Natural killer cell treated with Interleukin-12 subunit alpha and Interleukin-12 subunit beta and Interleukin-15 and Interleukin-18, amount 100 ng/mL, for 72 hours (primary cell): ENCODE data around the gene KANSL1. TPM values are rescaled to one million over a fixed set of nuclear protein-coding genes. Genes with fewer than 3 reads are reported as not detected.
"Not testable (repeated sequence)": the region's sequence is repeated elsewhere in the genome, so short reads cannot be mapped to it uniquely, and the experiment has no call there.

ENCODE experiments used
- ATAC-seq, 2 donors: fragments of 150-1000 bp; cut with Tn5 transposase in 1 of 2; sonication (Bioruptor Pico), chemical (Tn5 transposase) in 1 of 2; 2 replicates each; pipeline ENCODE4 v1.10.0; 2021
- DNase-seq: peaks from one replicate; pipeline ENCODE4 v3.0.0; 2022; ENCODE audit warnings: low spot score
- H3K27ac Mint-ChIP-seq, 2 donors: 1 replicate in 1 of 2; 2 replicates in 1 of 2; pipeline ENCODE4 v1.8.0; 2022; ENCODE audit warnings: mixed read lengths in 2 of 2, mild to moderate bottlenecking in 1 of 2, moderate library complexity in 1 of 2
- H3K27me3 Mint-ChIP-seq, 2 donors: 1 replicate in 1 of 2; 2 replicates in 1 of 2; pipeline ENCODE4 v1.8.0; 2022; ENCODE audit warnings: mixed read lengths in 2 of 2
- H3K36me3 Mint-ChIP-seq: one replicate; pipeline ENCODE4 v1.8.0; 2022; ENCODE audit warnings: mixed read lengths
- H3K4me1 Mint-ChIP-seq, 2 donors: 1 replicate in 1 of 2; 2 replicates in 1 of 2; pipeline ENCODE4 v1.8.0; 2022; ENCODE audit warnings: low read depth in 2 of 2, mixed read lengths in 2 of 2, mild to moderate bottlenecking in 1 of 2
- H3K4me3 Mint-ChIP-seq: one replicate; pipeline ENCODE4 v1.8.0; 2022; ENCODE audit warnings: mixed read lengths
- H3K9me3 Mint-ChIP-seq: 2 replicates; pipeline ENCODE4 v1.8.0; 2022; ENCODE audit warnings: mixed read lengths
- total RNA-seq, 2 donors: library from RNA; stranded (reverse); gene quantifications; one replicate each; pipeline ENCODE4 v1.2.3, GENCODE V29; 2022

The KANSL1 gene
- total RNA-seq, 2 donors from 2014 or later, result 127 to 161 TPM

DNA sequence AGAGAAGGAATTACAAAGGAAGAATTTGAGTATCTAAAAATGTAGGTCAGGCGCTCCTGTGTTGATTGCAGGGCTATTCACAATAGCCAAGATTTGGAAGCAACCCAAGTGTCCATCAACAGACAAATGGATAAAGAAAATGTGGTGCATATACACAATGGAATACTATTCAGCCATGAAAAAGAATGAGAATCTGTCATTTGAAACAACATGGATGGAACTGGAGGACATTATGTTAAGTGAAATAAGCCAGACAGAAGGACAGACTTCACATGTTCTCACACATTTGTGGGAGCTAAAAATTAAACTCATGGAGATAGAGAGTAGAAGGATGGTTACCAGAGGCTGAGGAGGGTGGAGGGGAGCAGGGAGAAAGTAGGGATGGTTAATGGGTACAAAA lies 187.1 kb downstream of the KANSL1 start:
- H3K27ac Mint-ChIP-seq, H3K4me1 Mint-ChIP-seq, DNase-seq, H3K9me3 Mint-ChIP-seq, H3K36me3 Mint-ChIP-seq, H3K4me3 Mint-ChIP-seq, ATAC-seq, H3K27me3 Mint-ChIP-seq: not testable (repeated sequence)

DNA sequence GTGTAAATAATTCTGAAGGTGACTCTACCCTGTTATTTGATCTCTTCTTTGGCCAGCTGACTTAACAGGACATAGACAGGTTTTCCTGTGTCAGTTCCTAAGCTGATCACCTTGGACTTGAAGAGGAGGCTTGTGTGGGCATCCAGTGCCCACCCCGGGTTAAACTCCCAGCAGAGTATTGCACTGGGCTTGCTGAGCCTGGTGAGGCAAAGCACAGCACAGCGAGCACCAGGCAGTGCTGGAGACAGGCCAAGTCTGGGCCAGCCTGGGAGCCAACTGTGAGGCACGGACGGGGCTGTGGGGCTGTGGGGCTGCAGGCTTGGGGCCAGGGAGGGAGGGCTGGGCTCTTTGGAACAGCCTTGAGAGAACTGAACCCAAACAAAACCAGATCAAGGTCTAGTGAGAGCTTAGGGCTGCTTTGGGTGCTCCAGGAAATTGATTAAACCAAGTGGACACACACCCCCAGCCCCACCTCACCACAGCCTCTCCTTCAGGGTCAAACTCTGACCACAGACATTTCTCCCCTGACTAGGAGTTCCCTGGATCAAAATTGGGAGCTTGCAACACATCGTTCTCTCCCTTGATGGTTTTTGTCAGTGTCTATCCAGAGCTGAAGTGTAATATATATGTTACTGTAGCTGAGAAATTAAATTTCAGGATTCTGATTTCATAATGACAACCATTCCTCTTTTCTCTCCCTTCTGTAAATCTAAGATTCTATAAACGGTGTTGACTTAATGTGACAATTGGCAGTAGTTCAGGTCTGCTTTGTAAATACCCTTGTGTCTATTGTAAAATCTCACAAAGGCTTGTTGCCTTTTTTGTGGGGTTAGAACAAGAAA lies 189.1 kb downstream of the KANSL1 start:
- ATAC-seq, result no peak
- no peak overlapping the region for H3K4me3 Mint-ChIP-seq
- H3K27ac Mint-ChIP-seq, result no peak overlapping the region

DNA sequence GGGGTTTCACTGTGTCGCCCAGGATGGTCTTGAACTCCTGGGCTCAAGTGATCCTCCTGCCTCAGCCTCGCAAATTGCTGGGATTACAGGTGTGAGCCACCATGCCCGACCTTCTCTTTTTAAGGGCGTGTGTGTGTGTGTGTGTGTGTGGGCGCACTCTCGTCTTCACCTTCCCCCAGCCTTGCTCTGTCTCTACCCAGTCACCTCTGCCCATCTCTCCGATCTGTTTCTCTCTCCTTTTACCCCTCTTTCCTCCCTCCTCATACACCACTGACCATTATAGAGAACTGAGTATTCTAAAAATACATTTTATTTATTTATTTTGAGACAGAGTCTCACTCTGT lies 190.3 kb downstream of the KANSL1 start:
- ATAC-seq, result peak; percentile 3 to 21

More for the DNA sequence above, 189.1 kb downstream of the KANSL1 start:
- Mint-ChIP-seq H3K27me3 (no peaks in the 10 kb centered on the region), H3K9me3 (no peaks in the 10 kb centered on the region), H3K36me3 (no peaks in the 10 kb centered on the region), H3K4me1 (peaks cover 4 to 7% of the 10 kb centered on the region in 2 donors)
- DNase-seq, result no peak

DNA sequence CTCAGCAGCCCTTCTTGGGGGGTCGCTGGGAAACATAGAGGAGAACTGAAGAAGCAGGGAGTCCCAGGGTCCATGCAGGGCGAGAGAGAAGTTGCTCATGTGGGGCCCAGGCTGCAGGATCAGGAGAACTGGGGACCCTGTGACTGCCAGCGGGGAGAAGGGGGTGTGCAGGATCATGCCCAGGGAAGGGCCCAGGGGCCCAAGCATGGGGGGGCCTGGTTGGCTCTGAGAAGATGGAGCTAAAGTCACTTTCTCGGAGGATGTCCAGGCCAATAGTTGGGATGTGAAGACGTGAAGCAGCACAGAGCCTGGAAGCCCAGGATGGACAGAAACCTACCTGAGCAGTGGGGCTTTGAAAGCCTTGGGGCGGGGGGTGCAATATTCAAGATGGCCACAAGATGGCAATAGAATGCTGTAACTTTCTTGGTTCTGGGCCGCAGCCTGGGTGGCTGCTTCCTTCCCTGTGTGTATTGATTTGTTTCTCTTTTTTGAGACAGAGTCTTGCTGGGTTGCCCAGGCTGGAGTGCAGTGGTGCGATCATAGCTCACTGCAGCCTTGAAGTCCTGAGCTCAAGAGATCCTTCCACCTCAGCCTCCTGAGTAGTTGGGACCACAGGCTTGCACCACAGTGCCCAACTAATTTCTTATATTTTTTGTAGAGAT lies 190.8 kb downstream of the KANSL1 start:
- ATAC-seq, result peak; percentile 84 to 88
- H3K36me3 Mint-ChIP-seq, result no peaks in the 10 kb centered on the region
- peak; percentile 70 for DNase-seq
- H3K9me3 Mint-ChIP-seq, result no peaks in the 10 kb centered on the region
- H3K27me3 Mint-ChIP-seq, result no peaks in the 10 kb centered on the region
- H3K4me1 Mint-ChIP-seq, result peaks cover 4 to 7% of the 10 kb centered on the region in 2 donors
- no peak overlapping the region for H3K4me3 Mint-ChIP-seq
- H3K27ac Mint-ChIP-seq, result no peak overlapping the region

More for the DNA sequence above, 190.3 kb downstream of the KANSL1 start:
- Mint-ChIP-seq H3K4me3 (no peak overlapping the region), H3K9me3 (no peaks in the 10 kb centered on the region), H3K27ac (no peak overlapping the region), H3K27me3 (no peaks in the 10 kb centered on the region), H3K36me3 (no peaks in the 10 kb centered on the region), H3K4me1 (peaks cover 4 to 7% of the 10 kb centered on the region in 2 donors)
- no peak for DNase-seq

DNA sequence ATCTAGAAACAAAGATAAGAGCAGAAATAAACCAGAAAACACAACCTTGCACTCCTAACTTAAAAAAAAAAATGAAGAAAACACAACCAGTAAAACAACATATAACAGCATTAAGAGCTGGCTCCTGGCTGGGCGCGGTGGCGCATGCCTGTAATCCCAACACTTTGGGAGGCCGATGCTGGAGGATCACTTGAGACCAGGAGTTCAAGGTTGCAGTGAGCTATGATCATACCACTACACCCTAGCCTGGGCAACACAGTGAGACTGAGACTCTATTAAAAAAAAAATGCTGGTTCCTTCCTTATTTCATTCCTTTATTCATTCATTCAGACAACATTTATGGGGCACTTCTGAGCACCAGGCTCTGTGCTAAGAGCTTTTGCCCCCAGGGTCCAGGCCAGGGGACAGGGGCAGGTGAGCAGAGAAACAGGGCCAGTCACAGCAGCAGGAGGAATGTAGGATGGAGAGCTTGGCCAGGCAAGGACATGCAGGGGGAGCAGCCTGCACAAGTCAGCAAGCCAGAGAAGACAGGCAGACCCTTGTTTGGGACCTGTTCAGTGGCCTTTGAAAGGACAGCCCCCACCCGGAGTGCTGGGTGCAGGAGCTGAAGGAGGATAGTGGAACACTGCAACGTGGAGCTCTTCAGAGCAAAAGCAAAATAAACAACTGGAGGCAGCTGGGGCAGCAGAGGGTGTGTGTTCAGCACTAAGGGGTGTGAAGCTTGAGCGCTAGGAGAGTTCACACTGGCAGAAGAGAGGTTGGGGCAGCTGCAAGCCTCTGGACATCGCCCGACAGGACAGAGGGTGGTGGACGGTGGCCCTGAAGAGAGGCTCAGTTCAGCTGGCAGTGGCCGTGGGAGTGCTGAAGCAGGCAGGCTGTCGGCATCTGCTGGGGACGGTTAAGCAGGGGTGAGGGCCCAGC lies 191.6 kb downstream of the KANSL1 start:
- no peak overlapping the region for H3K27ac Mint-ChIP-seq
- DNase-seq (no peak), ATAC-seq (no peak)
- H3K36me3 Mint-ChIP-seq, result no peaks in the 10 kb centered on the region
- no peaks in the 10 kb centered on the region for H3K9me3 Mint-ChIP-seq
- no peak overlapping the region for H3K4me3 Mint-ChIP-seq
- no peaks in the 10 kb centered on the region for H3K27me3 Mint-ChIP-seq
- H3K4me1 Mint-ChIP-seq, result peaks cover 4 to 7% of the 10 kb centered on the region in 2 donors

DNA sequence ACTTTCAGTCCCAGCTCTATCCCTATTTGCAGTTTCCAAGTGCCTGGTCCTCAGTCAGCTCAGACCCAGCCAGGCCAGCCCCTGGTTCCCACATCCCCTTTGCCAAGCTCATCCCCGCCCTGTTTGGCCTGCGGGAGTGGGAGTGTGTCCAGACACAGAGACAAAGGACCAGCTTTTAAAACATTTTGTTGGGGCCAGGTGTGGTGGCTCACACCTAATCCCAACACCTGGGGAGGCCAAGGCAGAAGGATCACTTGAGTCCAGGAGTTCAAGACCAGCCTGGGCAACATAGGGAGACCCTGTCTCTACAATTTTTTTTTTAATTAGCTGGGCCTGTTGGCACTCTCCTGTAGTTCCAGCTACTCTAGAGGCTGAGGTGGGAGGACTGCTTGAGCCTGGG lies 192.5 kb downstream of the KANSL1 start:
- no peaks in the 10 kb centered on the region for H3K36me3 Mint-ChIP-seq
- no peak overlapping the region for H3K4me3 Mint-ChIP-seq
- no peaks in the 10 kb centered on the region for H3K9me3 Mint-ChIP-seq
- peaks cover 4 to 7% of the 10 kb centered on the region in 2 donors for H3K4me1 Mint-ChIP-seq
- no peak for ATAC-seq
- H3K27ac Mint-ChIP-seq, result no peak overlapping the region
- no peaks in the 10 kb centered on the region for H3K27me3 Mint-ChIP-seq
- no peak for DNase-seq

DNA sequence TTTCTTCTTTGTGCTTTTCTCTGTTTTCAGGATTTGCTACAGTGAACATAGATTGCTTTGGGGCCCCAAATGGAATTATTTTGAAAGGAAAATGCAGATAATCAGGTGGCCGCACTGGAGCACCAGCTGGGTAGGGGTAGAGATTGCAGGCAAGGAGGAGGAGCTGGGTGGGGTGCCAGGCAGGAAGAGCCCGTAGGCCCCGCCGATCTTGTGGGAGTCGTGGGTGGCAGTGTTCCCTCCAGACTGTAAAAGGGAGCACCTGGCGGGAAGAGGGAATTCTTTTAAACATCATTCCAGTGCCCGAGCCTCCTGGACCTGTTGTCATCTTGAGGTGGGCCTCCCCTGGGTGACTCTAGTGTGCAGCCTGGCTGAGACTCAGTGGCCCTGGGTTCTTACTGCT lies 192.9 kb downstream of the KANSL1 start:
- H3K27me3 Mint-ChIP-seq, result no peaks in the 10 kb centered on the region
- no peak for ATAC-seq
- no peaks in the 10 kb centered on the region for H3K9me3 Mint-ChIP-seq
- no peak for DNase-seq
- no peaks in the 10 kb centered on the region for H3K36me3 Mint-ChIP-seq
- H3K4me1 Mint-ChIP-seq, result peaks cover 4 to 6% of the 10 kb centered on the region in 2 donors
- no peak overlapping the region for H3K4me3 Mint-ChIP-seq
- no peak overlapping the region for H3K27ac Mint-ChIP-seq

DNA sequence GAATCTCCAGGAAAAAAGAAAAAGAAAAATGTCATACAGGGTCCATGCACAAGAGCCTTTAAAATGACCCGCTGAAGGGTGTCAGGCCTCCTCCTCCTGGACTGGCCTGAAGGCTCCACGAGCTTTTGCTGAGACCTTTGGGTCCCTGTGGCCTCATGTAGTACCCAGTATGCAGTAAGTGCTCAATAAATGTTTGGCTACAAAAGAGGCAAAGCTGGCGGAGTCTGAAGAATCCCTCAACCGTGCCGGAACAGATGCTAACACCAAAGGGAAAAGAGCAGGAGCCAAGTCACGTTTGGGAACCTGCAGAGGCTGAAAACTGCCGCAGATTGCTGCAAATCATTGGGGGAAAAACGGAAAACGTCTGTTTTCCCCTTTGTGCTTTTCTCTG lies 193.3 kb downstream of the KANSL1 start:
- Mint-ChIP-seq H3K9me3 (no peaks in the 10 kb centered on the region), H3K4me3 (no peak overlapping the region), H3K4me1 (peaks cover 4% of the 10 kb centered on the region in 2 donors), H3K27me3 (no peaks in the 10 kb centered on the region), H3K27ac (no peak overlapping the region), H3K36me3 (no peaks in the 10 kb centered on the region)
- DNase-seq (no peak), ATAC-seq (no peak)

DNA sequence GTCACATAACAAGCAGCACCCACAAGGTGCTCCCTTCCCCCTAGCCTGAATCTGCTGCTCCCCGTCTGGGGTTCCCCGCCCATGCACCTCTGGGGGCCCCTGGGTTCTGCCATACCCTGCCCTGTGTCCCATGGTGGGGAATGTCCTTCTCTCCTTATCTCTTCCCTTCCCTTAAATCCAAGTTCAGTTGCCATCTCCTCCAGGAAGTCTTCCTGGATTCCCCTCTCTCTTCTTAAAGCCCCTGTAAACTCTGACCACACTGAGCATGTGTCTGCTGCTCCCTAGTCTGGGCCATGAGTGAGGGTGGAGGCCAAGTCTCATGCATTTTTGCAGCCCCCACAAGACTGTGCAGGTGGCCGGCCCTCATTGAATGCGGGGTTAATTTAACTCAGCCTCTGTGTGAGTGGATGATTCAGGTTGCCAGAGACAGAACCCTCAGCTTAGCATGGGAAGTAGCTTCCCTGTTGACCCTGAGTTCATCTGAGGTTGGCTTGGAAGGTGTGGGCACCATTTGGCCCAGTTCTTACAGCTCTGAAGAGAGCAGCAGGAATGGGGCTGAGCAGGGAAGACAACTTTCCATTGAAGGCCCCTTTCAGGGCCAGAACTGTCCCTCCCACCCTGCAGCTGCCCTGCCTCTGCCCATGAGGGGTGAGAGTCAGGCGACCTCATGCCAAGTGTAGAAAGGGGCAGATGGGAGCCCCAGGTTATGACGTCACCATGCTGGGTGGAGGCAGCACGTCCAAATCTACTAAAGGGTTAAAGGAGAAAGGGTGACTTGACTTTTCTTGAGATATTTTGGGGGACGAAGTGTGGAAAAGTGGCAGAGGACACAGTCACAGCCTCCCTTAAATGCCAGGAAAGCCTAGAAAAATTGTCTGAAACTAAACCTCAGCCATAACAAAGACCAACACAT lies 194.0 kb downstream of the KANSL1 start, which contains the start of gene STH:
Gene STH, plus strand, starts transcription at position 264 of the 913 bp plus-strand sequence. Its CDS starts 30 bp downstream, at position 294.
- Mint-ChIP-seq H3K4me1 (peaks cover under 1 to 4% of the 10 kb centered on the region in 2 donors), H3K4me3 (no peak within 1 kb of the TSS), H3K27ac (no peak within 1 kb of the TSS), H3K9me3 (no peaks in the 10 kb centered on the region), H3K27me3 (no peaks in the 10 kb centered on the region), H3K36me3 (no peaks in the 10 kb centered on the region)
- no peak for ATAC-seq
- no peak for DNase-seq

DNA sequence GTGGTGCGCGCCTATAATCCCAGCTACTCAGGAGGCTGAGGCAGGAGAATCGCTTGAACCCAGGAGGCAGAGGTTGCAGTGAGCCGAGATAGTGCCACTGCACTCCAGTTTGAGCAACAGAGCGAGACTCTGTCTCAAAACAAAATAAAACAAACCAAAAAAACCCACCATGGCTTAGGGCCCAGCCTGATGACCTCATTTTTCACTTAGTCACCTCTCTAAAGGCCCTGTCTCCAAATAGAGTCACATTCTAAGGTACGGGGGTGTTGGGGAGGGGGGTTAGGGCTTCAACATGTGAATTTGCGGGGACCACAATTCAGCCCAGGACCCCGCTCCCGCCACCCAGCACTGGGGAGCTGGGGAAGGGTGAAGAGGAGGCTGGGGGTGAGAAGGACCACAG lies 195.6 kb downstream of the KANSL1 start:
- H3K27me3 Mint-ChIP-seq, result no peaks in the 10 kb centered on the region
- ATAC-seq (no peak), DNase-seq (no peak)
- H3K27ac Mint-ChIP-seq, result no peak overlapping the region
- H3K9me3 Mint-ChIP-seq, result no peaks in the 10 kb centered on the region
- no peaks in the 10 kb centered on the region for H3K36me3 Mint-ChIP-seq
- H3K4me3 Mint-ChIP-seq, result no peak overlapping the region
- H3K4me1 Mint-ChIP-seq, result peaks cover 0 to 4% of the 10 kb centered on the region in 2 donors

DNA sequence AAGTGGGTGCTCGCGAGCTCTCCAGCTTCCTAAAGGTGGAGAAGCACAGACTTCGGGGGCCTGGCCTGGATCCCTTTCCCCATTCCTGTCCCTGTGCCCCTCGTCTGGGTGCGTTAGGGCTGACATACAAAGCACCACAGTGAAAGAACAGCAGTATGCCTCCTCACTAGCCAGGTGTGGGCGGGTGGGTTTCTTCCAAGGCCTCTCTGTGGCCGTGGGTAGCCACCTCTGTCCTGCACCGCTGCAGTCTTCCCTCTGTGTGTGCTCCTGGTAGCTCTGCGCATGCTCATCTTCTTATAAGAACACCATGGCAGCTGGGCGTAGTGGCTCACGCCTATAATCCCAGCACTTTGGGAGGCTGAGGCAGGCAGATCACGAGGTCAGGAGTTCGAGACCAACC lies 196.1 kb downstream of the KANSL1 start:
- ATAC-seq (no peak), DNase-seq (no peak)
- no peaks in the 10 kb centered on the region for H3K9me3 Mint-ChIP-seq
- H3K27ac Mint-ChIP-seq, result no peak overlapping the region
- H3K4me3 Mint-ChIP-seq, result no peak overlapping the region
- no peaks in the 10 kb centered on the region for H3K27me3 Mint-ChIP-seq
- H3K4me1 Mint-ChIP-seq, result peaks cover 0 to 4% of the 10 kb centered on the region in 2 donors
- H3K36me3 Mint-ChIP-seq, result no peaks in the 10 kb centered on the region

DNA sequence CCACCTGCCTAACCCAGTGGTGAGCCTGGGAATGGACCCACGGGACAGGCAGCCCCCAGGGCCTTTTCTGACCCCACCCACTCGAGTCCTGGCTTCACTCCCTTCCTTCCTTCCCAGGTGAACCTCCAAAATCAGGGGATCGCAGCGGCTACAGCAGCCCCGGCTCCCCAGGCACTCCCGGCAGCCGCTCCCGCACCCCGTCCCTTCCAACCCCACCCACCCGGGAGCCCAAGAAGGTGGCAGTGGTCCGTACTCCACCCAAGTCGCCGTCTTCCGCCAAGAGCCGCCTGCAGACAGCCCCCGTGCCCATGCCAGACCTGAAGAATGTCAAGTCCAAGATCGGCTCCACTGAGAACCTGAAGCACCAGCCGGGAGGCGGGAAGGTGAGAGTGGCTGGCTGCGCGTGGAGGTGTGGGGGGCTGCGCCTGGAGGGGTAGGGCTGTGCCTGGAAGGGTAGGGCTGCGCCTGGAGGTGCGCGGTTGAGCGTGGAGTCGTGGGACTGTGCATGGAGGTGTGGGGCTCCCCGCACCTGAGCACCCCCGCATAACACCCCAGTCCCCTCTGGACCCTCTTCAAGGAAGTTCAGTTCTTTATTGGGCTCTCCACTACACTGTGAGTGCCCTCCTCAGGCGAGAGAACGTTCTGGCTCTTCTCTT lies 196.8 kb downstream of the KANSL1 start:
- H3K27me3 Mint-ChIP-seq, result no peaks in the 10 kb centered on the region

More for the DNA sequence above, 196.8 kb downstream of the KANSL1 start:
- DNase-seq (no peak), ATAC-seq (peak in 1 of 2 donors; percentile 38)
- H3K4me3 Mint-ChIP-seq, result no peak overlapping the region
- H3K27ac Mint-ChIP-seq, result no peak overlapping the region
- H3K9me3 Mint-ChIP-seq, result no peaks in the 10 kb centered on the region
- H3K4me1 Mint-ChIP-seq, result no peaks in the 10 kb centered on the region
- H3K36me3 Mint-ChIP-seq, result no peaks in the 10 kb centered on the region
